SK-N-MC (cell line): Measurements from ENCODE around the gene SGSH.
"Not testable (repeated sequence)": the region's sequence is repeated elsewhere in the genome, so short reads cannot be mapped to it uniquely, and the experiment has no call there.

Source experiments
- DNase-seq: peaks from one replicate; pipeline ENCODE4 v3.0.0-alpha.2; 2011; ENCODE audit warnings: low read depth, low spot score
- H3K27ac ChIP-seq: fragments of 200-600 bp; sonication (generic); 2 replicates; pipeline ENCODE4 v1.5.1; 2016; ENCODE audit warnings: mixed run types
- H3K36me3 ChIP-seq: fragments of 200-600 bp; sonication (generic); 2 replicates; pipeline ENCODE4 v1.6.1; 2017; ENCODE audit warnings: antibody characterized with exemption, low read length, mixed read lengths; ENCODE audit not compliant: insufficient read depth
- H3K4me3 ChIP-seq: fragments of 200-600 bp; sonication (generic); 2 replicates; pipeline ENCODE4 v1.5.1; 2016
- H3K9ac ChIP-seq: fragments of 200-600 bp; sonication (generic); 2 replicates; pipeline ENCODE4 v1.8.0; 2017; ENCODE audit warnings: mixed run types, mixed read lengths; ENCODE audit not compliant: insufficient read length
- H3K9me3 ChIP-seq: fragments of 200-600 bp; sonication (generic); 2 replicates; pipeline ENCODE4 v1.6.1; 2017; ENCODE audit warnings: low read depth, mild to moderate bottlenecking, antibody characterized with exemption, low read length, moderate library complexity, mixed read lengths
- EZH2 ChIP-seq: fragments of 200-600 bp; sonication (generic); IDR thresholded peaks from one replicate; pipeline ENCODE4 v1.6.1; 2017; ENCODE audit warnings: antibody characterized with exemption
- FOXP2 ChIP-seq: optimal IDR thresholded peaks from 2 replicates; pipeline ENCODE3; 2011; ENCODE audit warnings: mild to moderate bottlenecking, moderate library complexity; ENCODE audit not compliant: insufficient read depth; ENCODE audit errors: extremely low read length, control extremely low read depth
- POLR2AphosphoS5 ChIP-seq: IDR thresholded peaks from 2 replicates; pipeline ENCODE4 v1.6.1; 2012; ENCODE audit warnings: mild to moderate bottlenecking, low read depth, low read length, borderline replicate concordance

SGSH gene

DNA sequence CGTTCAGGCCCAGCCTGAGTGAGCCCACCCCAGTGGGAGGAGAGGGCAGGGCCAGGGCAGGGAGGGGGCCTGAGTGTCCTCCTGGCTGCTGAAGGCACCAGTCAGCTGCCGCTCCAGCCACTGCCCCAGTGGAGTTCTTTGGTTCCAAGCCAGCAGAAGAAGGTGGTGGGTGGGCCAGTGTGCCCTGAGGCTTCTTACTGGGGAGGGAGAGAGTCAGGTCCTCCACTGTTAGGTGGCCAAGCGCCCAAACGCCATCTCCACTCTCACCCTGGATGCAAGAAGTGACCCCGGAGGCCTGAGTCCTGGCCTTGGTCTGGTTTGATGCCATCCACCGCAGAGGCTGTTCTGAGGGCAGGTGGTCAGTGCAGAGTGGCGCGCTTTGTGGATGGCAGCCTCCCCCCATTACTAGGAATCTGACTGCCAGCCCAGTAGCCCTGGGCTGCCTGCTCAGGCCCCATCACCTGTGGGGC is 42.7 kb upstream of the SGSH start:
- TF ChIP-seq EZH2 = no peak
- no peak for TF ChIP-seq FOXP2
- TF ChIP-seq POLR2AphosphoS5 = no peak
- Histone ChIP-seq H3K9ac (no peak overlapping the region), H3K4me3 (no peak overlapping the region), H3K27ac (0 out of 2 replicates have a peak overlapping the region, but pooled peaks have one; percentile 42), H3K36me3 (no peaks in the 10 kb centered on the region), H3K9me3 (no peaks in the 10 kb centered on the region)
- DNase-seq = no peak

DNA sequence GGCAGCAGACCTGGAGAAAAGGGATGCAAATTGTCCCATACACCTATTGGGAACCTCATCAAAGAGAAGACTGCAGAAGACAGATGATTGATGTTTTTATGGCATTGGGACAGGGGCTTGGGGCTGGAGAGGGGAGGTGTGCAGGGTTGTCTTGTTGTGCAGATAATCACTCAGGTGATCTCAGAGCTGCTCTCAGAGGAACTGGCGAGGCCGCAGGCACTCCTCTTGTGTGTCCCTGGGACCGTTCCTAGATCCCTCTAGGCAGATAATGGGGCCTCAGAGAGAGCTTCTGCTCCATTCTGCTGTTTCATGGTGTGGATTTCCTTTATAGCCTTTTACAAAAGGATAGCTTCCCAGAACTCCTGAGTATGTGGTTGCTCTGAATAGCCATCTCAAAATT is 42.2 kb upstream of the SGSH start:
- Histone ChIP-seq H3K9me3 (no peaks in the 10 kb centered on the region), H3K36me3 (no peaks in the 10 kb centered on the region), H3K27ac (peak overlapping the region; percentile 42; the same call in 1 of the 2 replicates), H3K4me3 (peak overlapping the region; percentile 93; the same call in 1 of the 2 replicates), H3K9ac (no peak overlapping the region)
- no peak for TF ChIP-seq POLR2AphosphoS5
- no peak for TF ChIP-seq EZH2
- no peak for TF ChIP-seq FOXP2
- no peak for DNase-seq

- Histone ChIP-seq H3K4me3 (peak overlapping the region; percentile 93), H3K27ac (peak overlapping the region; percentile 90), H3K9ac (no peak overlapping the region), H3K36me3 (no peaks in the 10 kb centered on the region), H3K9me3 (no peaks in the 10 kb centered on the region)
- TF ChIP-seq POLR2AphosphoS5 (no peak), FOXP2 (no peak), EZH2 (no peak)
- no peak for DNase-seq
These were observed 41.8 kb upstream of the SGSH start for GRCh38 chr17:80261895-80262279.

GRCh38 chr17:80261159-80261894 is 41.2 kb upstream of the SGSH start:
- Histone ChIP-seq H3K27ac (peak overlapping the region; percentile 90), H3K4me3 (peak overlapping the region; percentile 93), H3K9me3 (no peaks in the 10 kb centered on the region), H3K9ac (peak overlapping the region; percentile 84), H3K36me3 (no peaks in the 10 kb centered on the region)
- no peak for TF ChIP-seq EZH2
- no peak for TF ChIP-seq FOXP2
- TF ChIP-seq POLR2AphosphoS5 = peak; percentile 32; the same call in 1 of the 2 replicates
- peak; percentile 63 for DNase-seq

GRCh38 chr17:80260791-80261158 is 40.6 kb upstream of the SGSH start, which contains the start of gene RNF213:
Gene RNF213 (plus strand): TSS chr17:80260852. CDS start chr17:80263682, 2,830 bp downstream.
- peak within 1 kb of the TSS; percentile 90 for H3K27ac ChIP-seq
- no peak for TF ChIP-seq EZH2
- no peak for TF ChIP-seq POLR2AphosphoS5
- no peak for TF ChIP-seq FOXP2

GRCh38 chr17:80260069-80260535 is 40.0 kb upstream of the SGSH start:
- peak overlapping the region; percentile 15; the same call in 1 of the 2 replicates for H3K4me3 ChIP-seq
- peak overlapping the region; percentile 78 for H3K27ac ChIP-seq
- no peaks in the 10 kb centered on the region for H3K36me3 ChIP-seq
- H3K9ac ChIP-seq = no peak overlapping the region
- no peak for TF ChIP-seq POLR2AphosphoS5
- TF ChIP-seq FOXP2 = no peak
- no peak for TF ChIP-seq EZH2
- H3K9me3 ChIP-seq = no peaks in the 10 kb centered on the region
- DNase-seq = no peak

More at GRCh38 chr17:80260791-80261158, 40.6 kb upstream of the SGSH start, which contains the start of gene RNF213:
- no peaks in the 10 kb centered on the region for H3K36me3 ChIP-seq
- peak within 1 kb of the TSS; percentile 84 for H3K9ac ChIP-seq
- no peak for DNase-seq
- H3K4me3 ChIP-seq = peak within 1 kb of the TSS; percentile 93
- H3K9me3 ChIP-seq = no peaks in the 10 kb centered on the region

DNA sequence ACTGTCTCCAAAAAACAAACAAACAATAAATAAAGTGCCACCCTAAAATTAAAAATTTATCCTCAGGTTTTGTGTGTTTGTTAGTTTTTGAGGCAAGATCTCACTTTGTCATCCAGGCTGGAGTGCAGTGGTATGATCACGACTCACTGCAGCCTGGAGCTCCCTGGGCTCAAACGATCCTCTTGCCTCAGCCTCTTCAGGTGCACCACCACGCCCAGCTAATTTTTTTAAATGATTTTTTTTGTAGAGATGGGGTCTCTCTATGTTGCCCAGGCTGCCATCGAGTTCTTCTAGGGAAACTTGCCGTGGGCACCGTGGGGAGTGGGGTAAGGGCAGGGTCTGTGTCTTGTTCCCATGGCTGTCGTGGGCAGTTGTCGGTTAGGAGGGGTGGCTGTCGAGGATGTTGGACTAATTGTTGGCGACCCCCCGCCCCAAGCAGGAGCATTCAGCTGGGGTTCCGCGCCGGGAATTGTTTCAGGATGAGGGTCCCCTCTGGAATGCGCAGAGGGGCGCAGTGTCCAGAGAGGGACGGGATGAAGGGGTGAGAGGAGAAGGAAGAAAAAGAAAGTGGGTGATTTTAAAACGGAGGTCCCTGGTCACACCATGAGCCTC is 39.4 kb upstream of the SGSH start:
- TF ChIP-seq FOXP2 = no peak
- TF ChIP-seq POLR2AphosphoS5 = no peak
- TF ChIP-seq EZH2 = no peak
- no peaks in the 10 kb centered on the region for H3K36me3 ChIP-seq
- peak overlapping the region; percentile 78 for H3K27ac ChIP-seq
- DNase-seq = no peak
- H3K4me3 ChIP-seq = peak overlapping the region; percentile 15; the same call in 1 of the 2 replicates
- H3K9me3 ChIP-seq = no peaks in the 10 kb centered on the region
- H3K9ac ChIP-seq = no peak overlapping the region

GRCh38 chr17:80258296-80258695 is 38.2 kb upstream of the SGSH start:
- H3K27ac ChIP-seq = peak overlapping the region; percentile 78
- H3K4me3 ChIP-seq, H3K9me3 ChIP-seq, H3K9ac ChIP-seq, H3K36me3 ChIP-seq, DNase-seq: not testable (repeated sequence)
